ENCODE results near the gene BMI1. TPM values are rescaled to one million over a fixed set of nuclear protein-coding genes. Genes with fewer than 3 reads are reported as not detected.
A peak's percentile ranks its signal among the peaks of the same experiment; 100 is the strongest.

The BMI1 gene
- total and polyA plus RNA-seq, 2 experiments from 2014 or later, result 2.3 to 10.7 TPM

- no peaks in the 10 kb centered on the region; the same call in 2 of the 3 replicates for H3K36me3 Mint-ChIP-seq (ENCODE audit: low read depth)
- H3F3A ChIP-seq (replicated peaks; ENCODE audit: low read depth), result peaks cover 19% of the 10 kb centered on the region; the same call in 1 of the 2 replicates
- H3K79me2 ChIP-seq (replicated peaks; ENCODE audit: insufficient read depth), result 0 out of 2 replicates have a peak, but pooled peaks cover 4% of the 10 kb centered on the region
- H3K27ac ChIP-seq (ENCODE audit: low read depth), result no peak overlapping the region
- no peak overlapping the region for H3K27ac Mint-ChIP-seq
- peaks cover 90% of the 10 kb centered on the region for H3K27me3 ChIP-seq (ENCODE audit: insufficient read depth)
- H4K20me1 ChIP-seq (replicated peaks; ENCODE audit: insufficient read depth), result peaks cover 13% of the 10 kb centered on the region; the same call in 1 of the 2 replicates
- peaks cover 37% of the 10 kb centered on the region for H3K4me1 Mint-ChIP-seq
- no peak; the same call in 1 of the 3 replicates for ATAC-seq
- peak; percentile 54 for DNase-seq (ENCODE audit: low spot score)
- H3K9me2 ChIP-seq (ENCODE audit: insufficient read depth), result no peaks in the 10 kb centered on the region
- no peaks in the 10 kb centered on the region for H3K36me3 ChIP-seq (ENCODE audit: insufficient read depth)
- H3K27me3 Mint-ChIP-seq (ENCODE audit: insufficient read depth, low read depth, poor library complexity), result peaks cover 76% of the 10 kb centered on the region
- peak overlapping the region; percentile 53 for H3K4me3 ChIP-seq
- TF ChIP-seq STAT1 (IDR thresholded peaks at IDR 0.05; ENCODE audit: unreplicated experiment) (no peak), JUNB (IDR thresholded peaks at IDR 0.05; ENCODE audit: unreplicated experiment) (no peak), ZNF462 (CRISPR knock-in tag; IDR thresholded peaks at IDR 0.05) (no peak), CREB1 (CRISPR knock-in tag; IDR thresholded peaks at IDR 0.05; ENCODE audit: low read depth) (no peak), EZH2phosphoT487 (IDR thresholded peaks at IDR 0.05; ENCODE audit: unreplicated experiment) (no peak), POLR2AphosphoS5 (IDR thresholded peaks at IDR 0.05; ENCODE audit: low read depth) (no peak), EZH2 (IDR thresholded peaks at IDR 0.05; ENCODE audit: low read depth, unreplicated experiment) (peak; percentile 36)
- TF ChIP-seq, protein P1, sequence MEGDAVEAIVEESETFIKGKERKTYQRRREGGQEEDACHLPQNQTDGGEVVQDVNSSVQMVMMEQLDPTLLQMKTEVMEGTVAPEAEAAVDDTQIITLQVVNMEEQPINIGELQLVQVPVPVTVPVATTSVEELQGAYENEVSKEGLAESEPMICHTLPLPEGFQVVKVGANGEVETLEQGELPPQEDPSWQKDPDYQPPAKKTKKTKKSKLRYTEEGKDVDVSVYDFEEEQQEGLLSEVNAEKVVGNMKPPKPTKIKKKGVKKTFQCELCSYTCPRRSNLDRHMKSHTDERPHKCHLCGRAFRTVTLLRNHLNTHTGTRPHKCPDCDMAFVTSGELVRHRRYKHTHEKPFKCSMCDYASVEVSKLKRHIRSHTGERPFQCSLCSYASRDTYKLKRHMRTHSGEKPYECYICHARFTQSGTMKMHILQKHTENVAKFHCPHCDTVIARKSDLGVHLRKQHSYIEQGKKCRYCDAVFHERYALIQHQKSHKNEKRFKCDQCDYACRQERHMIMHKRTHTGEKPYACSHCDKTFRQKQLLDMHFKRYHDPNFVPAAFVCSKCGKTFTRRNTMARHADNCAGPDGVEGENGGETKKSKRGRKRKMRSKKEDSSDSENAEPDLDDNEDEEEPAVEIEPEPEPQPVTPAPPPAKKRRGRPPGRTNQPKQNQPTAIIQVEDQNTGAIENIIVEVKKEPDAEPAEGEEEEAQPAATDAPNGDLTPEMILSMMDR (conservative IDR thresholded peaks at IDR 0.05; ENCODE audit: low read depth in 2 of 2), result no peak
- no peak overlapping the region for H2AFZ ChIP-seq
- H3K9me3 Mint-ChIP-seq, result peaks cover 4% of the 10 kb centered on the region; the same call in 2 of the 3 replicates
- H3K4me3 Mint-ChIP-seq, result peak overlapping the region; percentile 71
- peak overlapping the region; percentile 76 for H3K4me2 ChIP-seq
- peaks cover 57% of the 10 kb centered on the region for H3K4me1 ChIP-seq (ENCODE audit: insufficient read depth)
Observed at GRCh38 chr10:22326145-22326702, 5.3 kb downstream of the BMI1 start.
